Ovary (tissue), 3 donors: ENCODE results near the gene UCK1.

Experiments
- POLR2A ChIP-seq: fragments of 450-650 bp; IDR thresholded peaks from one replicate; pipeline ENCODE4 v1.6.1; 2017; ENCODE audit warnings: antibody characterized with exemption, mild to moderate bottlenecking, moderate library complexity
- TF ChIP-seq, protein P1 (sequence below), 3 donors: fragments of 450-650 bp in 2 of 3; fragments of 200-600 bp in 1 of 3; IDR thresholded peaks; one replicate each; pipeline versions ENCODE4 v1.5.1 to v1.8.0; 2016 to 2022; ENCODE audit warnings: antibody characterized with exemption in 3 of 3, mild to moderate bottlenecking in 1 of 3
- donor health status: DM: no; HTN: no; CAD: no.

DNA sequence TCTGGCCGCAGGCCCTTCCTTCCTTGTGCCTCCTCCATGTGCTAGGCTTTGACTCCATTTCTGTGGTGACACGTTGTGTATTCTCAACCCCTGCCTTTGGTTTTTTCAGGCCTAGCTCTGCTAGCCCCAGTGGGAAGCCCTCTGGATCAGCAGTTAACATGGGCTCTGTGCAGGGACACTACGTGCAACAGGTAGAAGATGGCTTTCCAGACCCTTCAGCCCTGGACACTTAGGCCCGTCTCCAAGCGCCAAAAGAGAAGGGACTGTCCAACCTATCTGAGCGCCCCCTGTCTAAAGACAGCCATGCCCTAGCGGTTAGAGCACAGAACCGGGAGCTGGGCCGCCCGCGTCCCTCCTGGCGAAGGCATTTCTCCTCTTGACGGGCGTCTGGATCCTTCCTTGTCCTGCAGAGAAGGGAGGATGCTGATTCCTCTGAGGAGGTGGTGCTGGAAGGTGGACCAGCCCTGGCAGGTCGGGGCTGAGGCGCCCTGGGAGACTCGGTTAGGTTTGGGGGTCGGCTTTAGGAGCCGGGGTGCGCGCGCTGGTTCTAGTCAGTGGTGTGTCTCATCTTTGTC is 36.7 kb downstream of the UCK1 start:
- TF ChIP-seq, protein P1, sequence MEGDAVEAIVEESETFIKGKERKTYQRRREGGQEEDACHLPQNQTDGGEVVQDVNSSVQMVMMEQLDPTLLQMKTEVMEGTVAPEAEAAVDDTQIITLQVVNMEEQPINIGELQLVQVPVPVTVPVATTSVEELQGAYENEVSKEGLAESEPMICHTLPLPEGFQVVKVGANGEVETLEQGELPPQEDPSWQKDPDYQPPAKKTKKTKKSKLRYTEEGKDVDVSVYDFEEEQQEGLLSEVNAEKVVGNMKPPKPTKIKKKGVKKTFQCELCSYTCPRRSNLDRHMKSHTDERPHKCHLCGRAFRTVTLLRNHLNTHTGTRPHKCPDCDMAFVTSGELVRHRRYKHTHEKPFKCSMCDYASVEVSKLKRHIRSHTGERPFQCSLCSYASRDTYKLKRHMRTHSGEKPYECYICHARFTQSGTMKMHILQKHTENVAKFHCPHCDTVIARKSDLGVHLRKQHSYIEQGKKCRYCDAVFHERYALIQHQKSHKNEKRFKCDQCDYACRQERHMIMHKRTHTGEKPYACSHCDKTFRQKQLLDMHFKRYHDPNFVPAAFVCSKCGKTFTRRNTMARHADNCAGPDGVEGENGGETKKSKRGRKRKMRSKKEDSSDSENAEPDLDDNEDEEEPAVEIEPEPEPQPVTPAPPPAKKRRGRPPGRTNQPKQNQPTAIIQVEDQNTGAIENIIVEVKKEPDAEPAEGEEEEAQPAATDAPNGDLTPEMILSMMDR (IDR thresholded peaks at IDR 0.05), result no peak
- TF ChIP-seq POLR2A, result no peak
